PC-9 (cell line): ENCODE measurements around the gene NANOS3. TPM values are rescaled to one million over a fixed set of nuclear protein-coding genes. Genes with fewer than 3 reads are reported as not detected.

Experiments
- Bru-seq: library from RNA; stranded (reverse); fragments of 400-500 nt; gene quantifications from one replicate; lab custom pipeline; 2021; lab: Mats Ljungman, UMichigan
- BruChase-seq, 2 experiments: library from RNA; stranded (reverse); fragments of 400-500 nt; gene quantifications; one replicate each; lab custom pipeline; 2021; lab: Mats Ljungman, UMichigan
- BruUV-seq: library from RNA; stranded (reverse); fragments of 400-500 nt; replicated peaks from 2 replicates; lab custom pipeline; 2021; lab: Mats Ljungman, UMichigan
- CTCF ChIA-PET: fragments of 300-600 bp; sonication (Branson Sonifier 250); formaldehyde crosslinking; loops from one replicate; lab custom pipeline; 2022; ENCODE audit warnings: antibody characterized with exemption; lab: Charles Lee
- POLR2A ChIA-PET: fragments of 300-600 bp; sonication (Branson Sonifier 250); formaldehyde crosslinking; loops from one replicate; lab custom pipeline; 2022; ENCODE audit warnings: antibody characterized with exemption; ENCODE audit not compliant: unreplicated experiment; lab: Charles Lee
- DNase-seq, 2 experiments: peaks; one replicate each; pipeline versions ENCODE4 v3.0.0 to v3.0.0-alpha.2; 2015 to 2022; ENCODE audit warnings: mixed read lengths in 1 of 2
- H2AFZ ChIP-seq: fragments of 200-600 bp; sonication (generic); 2 replicates; pipeline ENCODE4 v1.8.1; 2017; ENCODE audit warnings: antibody characterized with exemption
- H3F3A ChIP-seq: fragments of 200-600 bp; sonication (generic); 2 replicates; pipeline ENCODE4 v1.8.1; 2017; ENCODE audit warnings: antibody characterized with exemption, mild to moderate bottlenecking, low read depth; ENCODE audit not compliant: insufficient read depth
- H3K27ac ChIP-seq: fragments of 200-600 bp; sonication (generic); 2 replicates; pipeline ENCODE4 v1.6.1; 2016; ENCODE audit warnings: mixed run types
- H3K27me3 ChIP-seq: fragments of 200-600 bp; sonication (generic); 2 replicates; pipeline ENCODE4 v1.6.1; 2016; ENCODE audit warnings: low read depth, mixed run types; ENCODE audit not compliant: insufficient read depth
- H3K36me3 ChIP-seq: fragments of 200-600 bp; sonication (generic); 2 replicates; pipeline ENCODE4 v1.6.1; 2016; ENCODE audit warnings: low read depth, mixed run types
- H3K4me1 ChIP-seq: fragments of 200-600 bp; sonication (generic); replicated peaks from 2 replicates; pipeline ENCODE4 v1.6.1; 2016; ENCODE audit warnings: mixed run types; ENCODE audit not compliant: insufficient read depth
- H3K4me2 ChIP-seq: fragments of 200-600 bp; sonication (generic); 2 replicates; pipeline ENCODE4 v1.6.1; 2017; ENCODE audit warnings: mixed run types
- H3K4me3 ChIP-seq: fragments of 200-600 bp; sonication (generic); 2 replicates; pipeline ENCODE4 v1.6.1; 2016; ENCODE audit warnings: mixed run types
- H3K79me2 ChIP-seq: fragments of 200-600 bp; sonication (generic); 2 replicates; pipeline ENCODE4 v1.6.1; 2017; ENCODE audit warnings: low read depth, mixed run types
- H3K9me2 ChIP-seq: fragments of 200-600 bp; sonication (generic); 2 replicates; pipeline ENCODE4 v1.8.1; 2017; ENCODE audit warnings: mild to moderate bottlenecking; ENCODE audit not compliant: insufficient read depth
- H3K9me3 ChIP-seq: fragments of 200-600 bp; sonication (generic); 2 replicates; pipeline ENCODE4 v1.8.1; 2016; ENCODE audit warnings: low read depth; ENCODE audit not compliant: insufficient read depth
- H4K20me1 ChIP-seq: fragments of 200-600 bp; sonication (generic); 2 replicates; pipeline ENCODE4 v1.8.1; 2017; ENCODE audit not compliant: insufficient read depth
- CTCF ChIP-seq: fragments of 200-600 bp; sonication (generic); conservative IDR thresholded peaks from 2 replicates; pipeline ENCODE4 v1.6.1; 2017; ENCODE audit warnings: mixed run types, antibody characterized with exemption, mild to moderate bottlenecking, moderate library complexity
- EZH2 ChIP-seq: fragments of 200-600 bp; sonication (generic); IDR thresholded peaks from 2 replicates; pipeline ENCODE4 v1.8.0; 2017; ENCODE audit warnings: antibody characterized with exemption, low read depth
- intact Hi-C: fragments of 100-400 bp; cut with micrococcal nuclease; formaldehyde crosslinking; loops from one replicate; pipeline ENCODE4 v1.10.0; 2022; ENCODE audit not compliant: unreplicated experiment
- long read RNA-seq: library from polyadenylated mRNA; stranded (forward); transcript quantifications from one replicate; pipeline ENCODE4 v2.0.0, GENCODE V29; 2022
- total RNA-seq: library from RNA; stranded (reverse); gene quantifications from 2 replicates; pipeline ENCODE4 v1.2.3, GENCODE V29; 2021

The NANOS3 gene
- total RNA-seq (1.7 and 2.1 TPM in 2 replicates), Bru-seq, nascent RNA (percentile 41 among the genes with signal in this experiment), BruChase-seq, experiment 1, labeled RNA remaining after a 2-hour chase (percentile 39 among the genes with signal in this experiment), BruChase-seq, experiment 2, labeled RNA remaining after a 6-hour chase (percentile 30 among the genes with signal in this experiment)
- long read RNA-seq: 0 reads

- no peak within 1 kb of the TSS for H3K27ac ChIP-seq
- no peaks in the 10 kb centered on the region for H3K9me3 ChIP-seq
- H3K4me2 ChIP-seq: no peak within 1 kb of the TSS
- TF ChIP-seq CTCF (no peak), EZH2 (no peak)
- no peaks in the 10 kb centered on the region for H3K79me2 ChIP-seq
- H3K4me3 ChIP-seq: no peak within 1 kb of the TSS
- DNase-seq: no peak
- peaks cover 25% of the 10 kb centered on the region for H3K4me1 ChIP-seq
- peaks cover 28% of the 10 kb centered on the region for H3F3A ChIP-seq
- ChIA-PET CTCF (no interaction called here), POLR2A (no interaction called here)
- H3K9me2 ChIP-seq: no peaks in the 10 kb centered on the region
- BruUV-seq: no TSS peak
- H2AFZ ChIP-seq: no peak within 1 kb of the TSS
- no peaks in the 10 kb centered on the region for H3K27me3 ChIP-seq
- intact Hi-C loops: no loop called here
- H4K20me1 ChIP-seq: no peaks in the 10 kb centered on the region
- H3K36me3 ChIP-seq: no peaks in the 10 kb centered on the region
These were observed at the start of gene NANOS3 for GRCh38 chr19:13876834-13877233. TSS of gene NANOS3 (plus strand) at chr19:13877134. CDS start at chr19:13877249, 115 bp downstream.

- peak in 1 of 2 experiments; percentile 33 for DNase-seq
- H3F3A ChIP-seq: peaks cover 54% of the 10 kb centered on the region
- H3K27me3 ChIP-seq: no peaks in the 10 kb centered on the region
- POLR2A ChIA-PET: interaction anchor here (0.5 to 0.6 kb wide), 4 partner anchors 32 to 937 kb away, joined by 3 to 7 read pairs (median 3); partner anchors contain the start of genes GCDH and ZSWIM4
- no peaks in the 10 kb centered on the region for H3K79me2 ChIP-seq
- no peaks in the 10 kb centered on the region for H3K9me2 ChIP-seq
- H3K36me3 ChIP-seq: no peaks in the 10 kb centered on the region; the same call in 1 of the 2 replicates
- BruUV-seq: no TSS peak
- H3K27ac ChIP-seq: no peak overlapping the region
- CTCF ChIA-PET: interaction anchor here (0.6 kb wide), 1 partner anchor 38 kb away, joined by 5 read pairs; no protein-coding TSS in a partner anchor
- TF ChIP-seq CTCF: no peak
- TF ChIP-seq EZH2: no peak
- no peak overlapping the region for H3K4me3 ChIP-seq
- intact Hi-C loops: no loop called here
- 0 out of 2 replicates have a peak, but pooled peaks cover 6% of the 10 kb centered on the region for H4K20me1 ChIP-seq
- H3K4me2 ChIP-seq: no peak overlapping the region
- no peak overlapping the region for H2AFZ ChIP-seq
- no peaks in the 10 kb centered on the region for H3K9me3 ChIP-seq
- H3K4me1 ChIP-seq: no peaks in the 10 kb centered on the region
These were observed 49.3 kb upstream of the NANOS3 start for GRCh38 chr19:13827656-13828055.

GRCh38 chr19:13830114-13830740 is 46.7 kb upstream of the NANOS3 start:
- intact Hi-C loops: no loop called here
- DNase-seq: peak in 1 of 2 experiments; percentile 30
- Histone ChIP-seq H3K36me3 (no peaks in the 10 kb centered on the region; the same call in 1 of the 2 replicates), H3K4me3 (no peak overlapping the region), H3K4me2 (no peak overlapping the region), H2AFZ (no peak overlapping the region), H3K4me1 (peaks cover 20% of the 10 kb centered on the region), H3K27ac (no peak overlapping the region), H4K20me1 (peaks cover 19% of the 10 kb centered on the region), H3K79me2 (peaks cover 5% of the 10 kb centered on the region; the same call in 1 of the 2 replicates), H3F3A (peaks cover 69% of the 10 kb centered on the region), H3K9me3 (no peaks in the 10 kb centered on the region), H3K9me2 (no peaks in the 10 kb centered on the region), H3K27me3 (no peaks in the 10 kb centered on the region)
- TF ChIP-seq EZH2: no peak
- CTCF ChIA-PET: no interaction called here
- POLR2A ChIA-PET: interaction anchor here (0.6 kb wide), 1 partner anchor 47 kb away, joined by 3 read pairs; no protein-coding TSS in a partner anchor
- BruUV-seq: no TSS peak
